HepG2 (cell line): ENCODE measurements around the gene GIPC1. TPM values are rescaled to one million over a fixed set of nuclear protein-coding genes. Genes with fewer than 3 reads are reported as not detected.
"Not testable (repeated sequence)": the region's sequence is repeated elsewhere in the genome, so short reads cannot be mapped to it uniquely, and the experiment has no call there.

Experiments used
- ATAC-seq: fragments of 200-7000 bp; cut with Tn5 transposase; 3 replicates; pipeline ENCODE4 v1.9.1; 2020; ENCODE audit warnings: mild to moderate bottlenecking, moderate library complexity
- BruUV-seq: library from RNA; stranded (reverse); fragments of 400-500 nt; replicated peaks from 2 replicates; lab custom pipeline; 2021; lab: Mats Ljungman, UMichigan
- CTCF ChIA-PET: fragments of 300-600 bp; formaldehyde crosslinking; extraction: SDS; loops from one replicate; lab custom pipeline; 2021; ENCODE audit warnings: low total read pairs, inconsistent platforms, low intra/inter-chr PET ratio; lab: Yijun Ruan, JAX
- POLR2A ChIA-PET: fragments of 350-600 bp; sonication (Branson Sonifier 250); formaldehyde crosslinking; loops from one replicate; lab custom pipeline; 2020; ENCODE audit warnings: antibody characterized with exemption, inconsistent platforms; lab: Yijun Ruan, JAX
- DNase-seq: peaks from one replicate; pipeline ENCODE4 v3.0.0-alpha.2; 2015; ENCODE audit warnings: low spot score
- FAIRE-seq: peaks from 3 replicates; lab custom pipeline; 2011; peaks lifted over from hg19 to GRCh38; lab: Jason Lieb, UNC
- H2AFZ ChIP-seq: one replicate; pipeline ENCODE4 v1.6.1; 2011; ENCODE audit warnings: low read length, inconsistent platforms
- H3K27ac ChIP-seq: fragments of 300-600 bp; 3 replicates; pipeline ENCODE4 v1.8.0; 2011; ENCODE audit warnings: mixed run types, mild to moderate bottlenecking, mixed read lengths, low read length, inconsistent platforms; ENCODE audit not compliant: insufficient read depth; ENCODE audit errors: extremely low read length
- H3K27me3 ChIP-seq, 2 experiments: fragments of 200-600 bp in 1 of 2; 2 replicates in 1 of 2; 3 replicates in 1 of 2; pipeline versions ENCODE4 v1.6.0 to v1.8.0; 2011; ENCODE audit warnings: low read length in 2 of 2, mild to moderate bottlenecking in 2 of 2, moderate library complexity in 2 of 2, inconsistent platforms in 1 of 2; ENCODE audit not compliant: insufficient read depth in 2 of 2, control insufficient read depth in 1 of 2
- H3K36me3 ChIP-seq, 2 experiments: fragments of 200-600 bp in 1 of 2; replicated peaks in 1 of 2; 2 replicates in 1 of 2; 3 replicates in 1 of 2; pipeline versions ENCODE4 v1.5.1 to v1.8.0; 2011; ENCODE audit warnings: low read length in 2 of 2, inconsistent platforms in 1 of 2; ENCODE audit not compliant: insufficient read depth in 2 of 2, control insufficient read depth in 1 of 2
- H3K4me1 ChIP-seq: 2 replicates; pipeline ENCODE4 v1.5.1; 2012; ENCODE audit warnings: low read length, inconsistent platforms; ENCODE audit not compliant: insufficient read depth
- H3K4me2 ChIP-seq: 2 replicates; pipeline ENCODE4 v1.6.0; 2011; ENCODE audit warnings: low read depth, low read length, inconsistent platforms
- H3K4me3 ChIP-seq, 3 experiments: fragments of 200-600 bp in 1 of 3; sonication (generic), shearing (Covaris generic) in 1 of 3; replicated peaks in 1 of 3; 2 replicates each; pipeline ENCODE4 v1.5.1; 2011 to 2016; ENCODE audit warnings: low read length in 3 of 3, inconsistent platforms in 2 of 3, low read depth in 2 of 3, mild to moderate bottlenecking in 2 of 3, control low read depth in 1 of 3, mixed read lengths in 1 of 3; ENCODE audit not compliant: insufficient read depth in 1 of 3
- H3K79me2 ChIP-seq: one replicate; pipeline ENCODE4 v1.6.1; 2011; ENCODE audit warnings: low read length, inconsistent platforms; ENCODE audit not compliant: insufficient read depth
- H3K9ac ChIP-seq: 2 replicates; pipeline ENCODE4 v1.6.0; 2011; ENCODE audit warnings: mild to moderate bottlenecking, low read depth, low read length, inconsistent platforms; ENCODE audit not compliant: insufficient read depth
- H3K9me3 ChIP-seq: 2 replicates; pipeline ENCODE4 v1.5.1; 2012; ENCODE audit warnings: mild to moderate bottlenecking, low read length
- H4K20me1 ChIP-seq: 2 replicates; pipeline ENCODE4 v1.6.0; 2011; ENCODE audit warnings: inconsistent platforms, mild to moderate bottlenecking, low read length, moderate library complexity; ENCODE audit not compliant: insufficient read depth
- FOXA1 ChIP-seq, 2 experiments: fragments of 450-650 bp in 1 of 2; sonication (generic) in 1 of 2; formaldehyde crosslinking in 1 of 2; IDR thresholded peaks; 2 replicates each; pipeline versions ENCODE4 v1.4.0 to v1.6.1; 2016 to 2020; ENCODE audit warnings: missing genetic modification reagents in 1 of 2
- FOXO1 ChIP-seq: sonication (generic); formaldehyde crosslinking; IDR thresholded peaks from 2 replicates; pipeline ENCODE4 v1.4.0; 2020; ENCODE audit warnings: missing genetic modification reagents
- GTF2F1 ChIP-seq: fragments of 150-350 bp; IDR thresholded peaks from 2 replicates; pipeline ENCODE4 v1.6.1; 2014; ENCODE audit warnings: low read length
- HHEX ChIP-seq: IDR thresholded peaks from 2 replicates; pipeline ENCODE4 v1.6.1; 2016; ENCODE audit warnings: control low read depth
- MED8 ChIP-seq: sonication (generic); formaldehyde crosslinking; IDR thresholded peaks from 2 replicates; pipeline ENCODE4 v1.8.1; 2023; ENCODE audit warnings: mild to moderate bottlenecking, missing genetic modification reagents; ENCODE audit not compliant: insufficient replicate concordance
- MEF2D ChIP-seq: sonication (generic); formaldehyde crosslinking; IDR thresholded peaks from 2 replicates; pipeline ENCODE4 v1.5.1; 2020; ENCODE audit warnings: mild to moderate bottlenecking, missing genetic modification reagents
- RORA ChIP-seq: sonication (generic); formaldehyde crosslinking; IDR thresholded peaks from 2 replicates; pipeline ENCODE4 v1.5.0; 2020; ENCODE audit warnings: mild to moderate bottlenecking, missing genetic modification reagents, moderate library complexity
- TAF1 ChIP-seq: sonication (generic); formaldehyde crosslinking; IDR thresholded peaks from 2 replicates; pipeline ENCODE4 v1.4.0; 2020; ENCODE audit warnings: missing genetic modification reagents
- ZNF121 ChIP-seq: sonication (generic); formaldehyde crosslinking; IDR thresholded peaks from 2 replicates; pipeline ENCODE4 v1.5.0; 2020; ENCODE audit warnings: mild to moderate bottlenecking, missing genetic modification reagents
- ZNF24 ChIP-seq: fragments of 450-650 bp; IDR thresholded peaks from 2 replicates; pipeline ENCODE4 v1.6.1; 2017; ENCODE audit warnings: antibody characterized with exemption, mild to moderate bottlenecking
- WGBS: methylation state at CpG from one replicate; pipeline ENCODE4 v1.1.6; 2017; ENCODE audit warnings: low lambda C conversion rate; 5-methylcytosine and 5-hydroxymethylcytosine counted together
- in situ Hi-C: cut with HindIII; loops from 2 replicates; pipeline ENCODE4 v1.10.0; 2017; ENCODE audit warnings: low pct_unique_long_range_greater_than_20kb; ENCODE audit not compliant: extremely low pct_ligation_motif_present
- intact Hi-C: fragments of 100-400 bp; cut with micrococcal nuclease; formaldehyde crosslinking; loops from one replicate; pipeline ENCODE4 v1.10.0; 2022; ENCODE audit not compliant: unreplicated experiment
- polyA plus RNA-seq, 8 experiments: library from polyadenylated mRNA; depleted of rRNA in 3 of 8; stranded (reverse) in 7 of 8; unstranded in 1 of 8; fragments of >200 nt; fragmentation: Illumina TruSeq in 4 of 8; extraction: Trizol in 4 of 8; gene quantifications; 2 replicates each; pipeline versions ENCODE4 v1.2.1 to v1.2.3, GENCODE V29; 2011 to 2016; ENCODE audit warnings: low read depth in 4 of 8, missing spikeins in 1 of 8, mixed read lengths in 1 of 8; ENCODE audit not compliant: insufficient read depth in 1 of 8
- total RNA-seq, 5 experiments: library from RNA; depleted of rRNA; stranded (reverse); fragments of >200 nt; fragmentation: Illumina TruSeq; extraction: Trizol; gene quantifications; 2 replicates each; pipeline ENCODE4 v1.2.3, GENCODE V29; 2016; ENCODE audit warnings: low read depth in 1 of 5
- TF ChIP-seq, protein P1 (sequence below): sonication (generic); formaldehyde crosslinking; IDR thresholded peaks from 2 replicates; pipeline ENCODE4 v1.5.1; 2020; ENCODE audit warnings: missing genetic modification reagents, mild to moderate bottlenecking, borderline replicate concordance

The GIPC1 gene
- total and polyA plus RNA-seq, 2 of the 13 experiments (the other 11 are each of a cell fraction or from before 2014, with no cell fraction given), result 27.1 to 48.1 TPM

- TF ChIP-seq MEF2D (CRISPR knock-in tag), result no peak
Measured at GRCh38 chr19:14542711-14543328, 46.9 kb upstream of the GIPC1 start (continued).

- H3K4me3 ChIP-seq, CTCF ChIA-PET, ATAC-seq, DNase-seq, intact Hi-C loops, FAIRE-seq, H3K9me3 ChIP-seq, H4K20me1 ChIP-seq, H3K27me3 ChIP-seq, H3K9ac ChIP-seq, H3K4me1 ChIP-seq, BruUV-seq, H2AFZ ChIP-seq, POLR2A ChIA-PET, H3K27ac ChIP-seq, H3K4me2 ChIP-seq, in situ Hi-C loops: not testable (repeated sequence)
- WGBS, result 91% methylated on average over 5 of the region's 5 CpGs
- H3K36me3 ChIP-seq, result peaks cover 6 to 16% of the 10 kb centered on the region in 2 experiments; a peak in 3 of 5 replicates
- peak; percentile 79 for TF ChIP-seq ZNF121 (CRISPR knock-in tag)
- peaks cover 39% of the 10 kb centered on the region for H3K79me2 ChIP-seq
Measured at GRCh38 chr19:14541979-14542378, 46.1 kb upstream of the GIPC1 start.

DNA sequence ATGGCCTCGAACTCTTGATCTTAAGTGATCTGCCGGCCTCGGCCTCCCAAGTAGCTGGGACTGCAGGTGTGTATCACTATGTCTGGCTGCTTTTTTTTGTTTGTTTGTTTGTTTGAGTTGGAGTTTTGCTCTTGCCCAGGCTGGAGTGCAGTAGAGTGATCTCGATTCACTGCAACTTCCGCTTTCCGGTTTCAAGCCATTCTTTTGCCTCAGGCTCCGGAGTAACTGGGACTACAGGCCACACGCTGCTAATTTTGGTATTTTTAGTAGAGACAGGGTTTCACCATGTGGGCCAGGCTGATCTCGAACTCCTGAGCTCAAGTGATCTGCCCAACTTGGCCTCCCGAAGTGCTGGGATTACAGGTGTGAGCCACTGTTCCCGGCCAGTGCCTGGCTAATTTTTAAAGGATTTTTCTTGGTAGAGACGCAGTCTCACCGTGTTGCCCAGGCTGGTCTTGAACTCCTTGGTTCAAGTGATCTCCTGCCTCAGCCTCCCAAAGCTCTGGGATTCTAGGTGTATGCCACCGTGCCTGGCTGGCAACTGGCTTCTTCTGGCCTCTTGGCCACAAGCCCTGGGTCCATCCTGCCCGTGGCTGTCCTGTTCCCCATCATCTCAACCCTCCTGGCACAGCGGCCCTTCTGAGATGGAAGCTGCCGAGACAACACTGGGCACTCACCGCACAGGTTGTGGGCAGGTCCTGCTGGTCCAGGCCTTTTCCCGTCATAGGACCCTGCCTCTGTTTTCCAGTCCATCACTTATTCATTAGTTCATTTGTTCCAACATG lies 45.0 kb upstream of the GIPC1 start:
- intact Hi-C loops (no loop called here), in situ Hi-C loops (no loop called here)
- ChIA-PET CTCF (no interaction called here), POLR2A (no interaction called here)
- Histone ChIP-seq H3K4me3 (no peak overlapping the region), H4K20me1 (peaks cover 8% of the 10 kb centered on the region; the same call in 1 of the 2 replicates), H3K4me2 (no peak overlapping the region), H3K36me3 (peaks cover 6 to 15% of the 10 kb centered on the region in 2 experiments; a peak in 3 of 5 replicates), H2AFZ (no peak overlapping the region), H3K27me3 (no peaks in the 10 kb centered on the region; a peak in 1 of 5 replicates), H3K4me1 (peaks cover 9% of the 10 kb centered on the region), H3K79me2 (peaks cover 41% of the 10 kb centered on the region), H3K9me3 (no peaks in the 10 kb centered on the region), H3K27ac (no peak overlapping the region), H3K9ac (no peak overlapping the region)
- DNase-seq (no peak), FAIRE-seq (no peak), ATAC-seq (no peak)
- 95% methylated on average over 19 of the region's 19 CpGs for WGBS
- BruUV-seq, result no TSS peak
- TF ChIP-seq GTF2F1 (no peak), FOXA1 (IDR thresholded peaks at IDR 0.05) (no peak), FOXA1 (CRISPR knock-in tag; IDR thresholded peaks at IDR 0.05) (no peak), HHEX (CRISPR knock-in tag) (no peak), ZNF121 (CRISPR knock-in tag) (no peak), FOXO1 (CRISPR knock-in tag) (no peak), RORA (no peak), ZNF24 (no peak), TAF1 (CRISPR knock-in tag) (no peak), MED8 (CRISPR knock-in tag) (no peak)
- TF ChIP-seq, protein P1, sequence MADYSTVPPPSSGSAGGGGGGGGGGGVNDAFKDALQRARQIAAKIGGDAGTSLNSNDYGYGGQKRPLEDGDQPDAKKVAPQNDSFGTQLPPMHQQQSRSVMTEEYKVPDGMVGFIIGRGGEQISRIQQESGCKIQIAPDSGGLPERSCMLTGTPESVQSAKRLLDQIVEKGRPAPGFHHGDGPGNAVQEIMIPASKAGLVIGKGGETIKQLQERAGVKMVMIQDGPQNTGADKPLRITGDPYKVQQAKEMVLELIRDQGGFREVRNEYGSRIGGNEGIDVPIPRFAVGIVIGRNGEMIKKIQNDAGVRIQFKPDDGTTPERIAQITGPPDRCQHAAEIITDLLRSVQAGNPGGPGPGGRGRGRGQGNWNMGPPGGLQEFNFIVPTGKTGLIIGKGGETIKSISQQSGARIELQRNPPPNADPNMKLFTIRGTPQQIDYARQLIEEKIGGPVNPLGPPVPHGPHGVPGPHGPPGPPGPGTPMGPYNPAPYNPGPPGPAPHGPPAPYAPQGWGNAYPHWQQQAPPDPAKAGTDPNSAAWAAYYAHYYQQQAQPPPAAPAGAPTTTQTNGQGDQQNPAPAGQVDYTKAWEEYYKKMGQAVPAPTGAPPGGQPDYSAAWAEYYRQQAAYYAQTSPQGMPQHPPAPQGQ (CRISPR knock-in tag), result no peak
